T47D (cell line): ENCODE results near the gene ATP8A2.
A peak's percentile ranks its signal among the peaks of the same experiment; 100 is the strongest.

ENCODE experiments used
- DNase-seq, 2 experiments: peaks; one replicate each; pipeline versions ENCODE4 v3.0.0 to v3.0.0-alpha.2; 2011 to 2012; ENCODE audit warnings: low read depth in 1 of 2, low spot score in 1 of 2
- JUND ChIP-seq: IDR thresholded peaks from 2 replicates; pipeline ENCODE4 v1.6.1; 2012; ENCODE audit warnings: low read depth
- in situ Hi-C: cut with HindIII; loops from 2 replicates; pipeline ENCODE4 v1.10.0; 2016; ENCODE audit warnings: low sequenced_read_pairs, low pct_unique_long_range_greater_than_20kb

The ATP8A2 gene

DNA sequence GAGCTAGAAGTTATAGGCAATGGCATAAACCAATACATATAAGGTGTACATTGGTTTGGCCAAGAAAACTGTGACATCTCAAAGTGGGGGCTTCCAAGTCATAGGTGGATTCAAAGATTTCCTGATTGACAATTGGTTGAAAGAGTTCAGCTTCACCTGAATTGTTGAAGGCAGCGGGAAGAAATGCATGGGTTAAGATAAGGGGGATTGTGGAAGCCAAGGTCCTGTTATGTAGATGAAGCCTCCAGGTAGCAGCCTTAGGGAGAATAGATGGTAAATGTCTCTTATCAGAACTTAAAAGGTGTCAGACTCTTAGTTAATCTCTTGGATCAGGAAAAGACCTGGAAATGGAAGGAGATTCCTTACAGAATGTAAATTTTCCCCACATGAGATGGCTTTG lies 26.0 kb downstream of the ATP8A2 start:
- DNase-seq: no peak
- TF ChIP-seq JUND: no peak
- in situ Hi-C loops: no loop called here

DNA sequence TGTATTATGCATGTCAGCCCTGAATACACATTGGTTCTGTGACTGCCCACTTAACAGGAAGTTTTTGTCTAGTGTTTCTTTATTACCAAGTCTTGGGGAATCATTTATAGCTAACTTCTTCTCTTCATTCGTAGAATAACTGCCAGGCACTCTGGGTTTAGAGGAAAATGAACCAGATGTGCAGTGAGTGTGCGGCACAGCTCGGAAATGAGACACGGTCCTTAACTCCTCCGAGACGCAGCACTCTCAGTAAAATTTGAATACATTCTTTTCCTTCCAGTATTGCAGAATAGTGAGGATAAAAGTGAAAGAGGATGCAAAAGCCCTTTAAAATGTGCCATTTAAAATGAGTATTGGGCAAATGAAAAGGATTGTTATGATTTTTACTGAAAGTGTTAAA lies 29.2 kb downstream of the ATP8A2 start:
- no peak for DNase-seq
- in situ Hi-C loops: no loop called here
- no peak for TF ChIP-seq JUND

DNA sequence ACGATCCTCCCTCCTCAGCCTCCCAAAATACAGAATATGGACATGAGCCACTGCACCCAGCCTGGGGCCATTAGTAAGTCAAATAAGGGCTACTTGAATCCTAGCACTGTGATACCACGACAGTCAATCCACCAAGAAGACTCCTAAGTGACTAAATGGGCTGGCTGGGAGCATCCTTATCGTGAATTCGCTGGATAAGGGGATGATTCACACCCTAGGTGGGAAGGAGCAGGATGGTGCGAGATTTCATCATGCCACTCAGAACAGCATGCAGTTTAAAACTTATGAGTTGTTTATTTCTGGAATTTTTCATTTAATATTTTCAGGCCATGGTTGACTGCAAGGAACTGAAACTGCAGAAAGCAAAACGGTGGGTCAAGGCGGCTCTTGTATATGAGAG lies 30.2 kb downstream of the ATP8A2 start:
- in situ Hi-C loops: no loop called here
- DNase-seq: no peak
- no peak for TF ChIP-seq JUND

DNA sequence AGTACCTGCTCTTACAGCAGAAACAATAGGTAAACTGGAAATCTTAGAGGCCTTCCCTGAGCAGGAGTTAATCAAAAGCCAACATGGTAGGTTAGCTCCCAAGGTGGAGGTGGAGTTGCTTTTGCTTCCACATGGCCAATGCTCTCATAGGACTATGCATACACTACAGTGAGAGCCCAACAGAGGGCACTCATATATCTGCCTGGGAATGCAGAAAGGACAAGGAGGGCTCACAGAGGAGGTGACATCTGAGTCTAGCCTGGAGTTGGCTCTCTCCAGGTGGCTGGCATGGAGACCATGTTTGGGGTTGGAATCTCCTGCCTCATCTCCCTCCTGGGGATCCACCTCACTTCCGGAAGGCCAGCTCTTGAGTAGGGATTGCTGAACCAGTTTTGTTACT lies 34.6 kb downstream of the ATP8A2 start:
- TF ChIP-seq JUND: no peak
- DNase-seq: peak in 1 of 2 experiments; percentile 29
- in situ Hi-C loops: no loop called here

DNA sequence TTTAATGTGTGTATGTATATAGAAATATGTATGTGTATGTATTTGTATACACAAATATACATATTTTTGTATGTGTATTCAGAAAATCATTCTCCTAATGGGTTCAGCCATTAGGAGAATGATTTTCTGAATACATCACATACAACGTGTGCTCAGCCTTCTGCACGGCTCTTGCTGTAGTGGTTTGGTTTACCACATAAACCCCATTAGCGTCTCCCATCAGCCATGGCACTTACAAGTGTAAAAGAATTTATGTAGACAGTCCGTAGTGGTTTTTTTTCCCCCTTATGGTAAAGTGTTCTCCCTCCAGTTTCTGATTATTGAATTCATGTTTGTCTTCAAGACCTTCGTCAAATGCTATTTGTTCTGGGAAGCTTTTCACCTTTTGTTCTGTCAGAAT lies 38.2 kb downstream of the ATP8A2 start:
- in situ Hi-C loops: no loop called here
- no peak for TF ChIP-seq JUND
- no peak for DNase-seq

DNA sequence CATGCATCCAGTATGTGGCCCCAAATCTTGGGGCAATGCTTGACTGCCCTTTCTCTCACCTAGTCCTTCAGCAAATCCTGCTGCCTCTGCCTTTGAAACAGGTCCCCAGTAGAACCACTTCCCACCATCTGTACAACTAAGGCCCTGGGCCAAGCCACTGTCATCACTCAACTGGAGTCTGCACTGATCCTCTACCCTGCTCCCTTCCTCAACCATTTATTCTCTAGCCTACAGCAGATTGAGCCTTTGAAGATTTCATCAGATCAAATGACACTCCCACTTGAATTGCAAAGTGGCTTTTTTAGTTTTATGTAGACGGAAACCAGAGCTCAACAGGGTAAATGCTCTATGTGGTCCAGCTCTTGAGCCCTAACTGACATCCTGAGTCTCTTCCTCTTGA lies 43.5 kb downstream of the ATP8A2 start:
- no peak for DNase-seq
- in situ Hi-C loops: no loop called here

DNA sequence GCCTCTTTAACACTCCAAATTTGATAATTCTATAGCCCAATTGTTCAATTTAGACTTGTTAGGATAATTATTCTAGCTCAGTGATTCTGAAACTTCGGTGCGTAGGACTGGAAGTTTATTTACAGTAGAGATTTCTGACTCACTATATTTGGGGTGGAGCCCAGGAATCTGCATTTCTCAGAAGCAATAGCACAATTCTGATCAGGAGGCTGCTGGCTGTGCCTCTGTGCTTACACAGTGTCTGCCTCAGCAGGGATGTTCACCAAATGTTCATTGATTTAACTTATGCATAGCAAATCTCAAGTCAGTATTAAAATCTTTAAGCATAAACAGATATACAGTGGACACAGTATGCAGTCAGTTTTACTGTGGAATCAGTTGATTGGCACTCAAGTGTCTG lies 45.8 kb downstream of the ATP8A2 start:
- DNase-seq: no peak
- in situ Hi-C loops: no loop called here
- TF ChIP-seq JUND: no peak

More for the DNA sequence above, 43.5 kb downstream of the ATP8A2 start:
- no peak for TF ChIP-seq JUND

DNA sequence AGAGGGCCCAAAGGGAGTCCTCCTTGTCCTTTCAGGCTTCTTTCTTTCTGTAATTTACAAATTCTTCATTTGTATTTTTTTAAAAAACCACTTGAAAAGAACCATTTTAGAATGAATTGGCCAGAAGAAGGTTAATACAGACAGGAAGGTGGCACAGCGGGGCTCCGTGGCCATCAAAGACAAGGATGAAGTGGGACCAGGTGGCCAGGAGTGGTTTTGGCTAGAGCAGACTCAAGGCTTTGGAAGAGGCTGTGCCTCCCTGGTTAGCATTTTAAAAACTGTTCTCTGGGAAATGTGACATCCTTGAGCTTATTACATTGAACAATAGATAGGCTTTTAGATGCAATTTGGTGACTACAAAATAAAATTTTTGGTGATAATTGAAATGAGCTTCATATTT lies 48.4 kb downstream of the ATP8A2 start:
- DNase-seq: no peak
- in situ Hi-C loops: no loop called here

DNA sequence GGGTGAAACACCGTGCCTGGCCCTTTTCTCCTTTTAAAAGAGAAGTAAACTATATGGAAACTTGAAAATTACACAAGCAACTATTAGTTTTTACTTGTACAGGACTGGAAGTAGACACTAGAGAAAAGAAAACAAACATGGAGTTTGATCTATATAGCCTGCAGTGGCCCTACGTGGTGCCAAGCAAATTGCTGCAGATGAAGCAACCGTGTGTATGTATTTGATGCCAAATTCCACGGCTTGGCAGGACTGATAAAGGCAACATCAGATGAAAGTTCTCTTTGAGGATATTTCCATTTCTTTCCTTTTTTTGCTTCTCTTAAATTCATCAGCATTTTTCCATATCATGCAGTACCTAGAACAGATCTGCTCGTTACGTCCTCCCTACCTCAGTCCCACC lies 49.8 kb downstream of the ATP8A2 start:
- no peak for DNase-seq
- TF ChIP-seq JUND: no peak
- in situ Hi-C loops: no loop called here

More for the DNA sequence above, 48.4 kb downstream of the ATP8A2 start:
- no peak for TF ChIP-seq JUND

DNA sequence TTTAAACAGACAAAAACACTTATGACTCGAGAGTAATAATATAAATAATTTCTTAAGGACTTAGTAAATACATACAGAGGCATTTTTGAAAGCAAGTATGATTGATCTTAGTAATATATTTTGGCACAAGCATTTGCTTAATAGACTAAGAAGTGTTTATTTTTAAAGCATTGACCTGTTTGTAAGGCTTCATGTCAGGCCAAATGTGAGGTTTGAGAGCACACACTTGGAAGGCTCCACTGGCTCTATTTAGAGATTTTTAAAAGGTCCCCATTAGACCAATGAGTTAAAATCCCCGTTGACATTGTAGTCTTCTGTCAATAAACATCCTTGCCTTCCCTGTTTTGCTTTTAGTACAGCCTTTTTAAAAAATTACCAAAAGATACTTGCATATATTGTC lies 50.4 kb downstream of the ATP8A2 start:
- in situ Hi-C loops: no loop called here
- no peak for DNase-seq
- TF ChIP-seq JUND: no peak

DNA sequence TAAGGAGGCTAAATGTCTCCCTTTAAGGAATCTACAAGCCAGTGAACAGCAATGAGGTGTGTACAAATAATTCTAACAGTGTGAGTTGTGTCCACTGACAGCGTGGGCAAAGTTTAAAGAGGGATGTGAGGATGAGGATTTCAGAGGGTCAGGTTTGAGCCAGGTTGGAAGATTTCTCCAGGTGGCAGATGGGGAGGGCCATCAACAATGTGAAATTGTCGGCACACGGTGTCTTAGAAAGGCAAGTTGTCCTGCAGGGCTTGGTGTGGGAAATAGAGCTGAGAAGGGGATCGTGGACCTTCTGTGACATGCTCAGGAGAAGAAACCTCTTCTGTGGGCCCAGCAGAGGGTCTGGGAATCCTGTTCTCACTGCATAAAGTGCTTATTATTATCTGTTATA lies 52.1 kb downstream of the ATP8A2 start:
- no peak for DNase-seq
- TF ChIP-seq JUND: no peak
- in situ Hi-C loops: no loop called here

DNA sequence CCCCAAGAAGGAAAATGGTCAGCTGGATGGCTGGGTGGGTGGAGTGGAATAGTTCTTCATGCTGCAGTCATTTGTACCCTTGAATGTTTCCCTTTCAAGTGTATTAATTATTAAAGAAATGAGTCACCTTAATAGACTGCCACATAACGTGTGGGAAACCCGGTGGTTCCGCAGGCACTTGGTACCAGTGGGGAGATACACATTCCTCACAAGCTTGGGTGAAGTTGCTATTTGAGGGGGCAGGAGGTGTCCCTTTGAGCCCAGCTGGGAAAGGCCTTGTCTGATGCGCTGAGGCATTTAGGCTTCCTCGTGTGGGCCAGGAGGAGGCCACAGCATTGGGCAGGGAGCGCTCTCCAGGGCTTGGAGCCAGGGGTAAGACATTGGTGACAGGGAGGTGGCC lies 57.7 kb downstream of the ATP8A2 start:
- in situ Hi-C loops: no loop called here
- no peak for TF ChIP-seq JUND
- no peak for DNase-seq

DNA sequence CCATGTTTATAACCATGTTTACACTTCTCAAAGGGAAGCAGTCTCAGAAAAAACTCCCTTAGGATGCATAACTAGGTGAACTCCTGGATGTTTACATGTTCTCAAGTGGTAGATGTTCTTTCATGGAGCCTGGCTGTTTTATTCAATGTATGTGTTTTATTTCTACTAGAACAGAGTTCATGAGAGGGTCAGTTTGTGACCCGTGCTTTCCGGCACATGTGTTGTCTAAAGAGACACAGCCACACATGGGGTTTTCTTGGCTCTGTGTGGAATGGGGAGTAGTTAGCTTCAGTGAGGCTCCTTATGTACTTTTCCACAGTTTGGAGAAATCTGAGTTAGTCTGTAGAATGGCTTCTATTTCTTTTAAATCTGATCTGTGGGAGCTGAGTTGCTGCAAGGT lies 60.9 kb downstream of the ATP8A2 start:
- in situ Hi-C loops: no loop called here
- no peak for DNase-seq
- no peak for TF ChIP-seq JUND

DNA sequence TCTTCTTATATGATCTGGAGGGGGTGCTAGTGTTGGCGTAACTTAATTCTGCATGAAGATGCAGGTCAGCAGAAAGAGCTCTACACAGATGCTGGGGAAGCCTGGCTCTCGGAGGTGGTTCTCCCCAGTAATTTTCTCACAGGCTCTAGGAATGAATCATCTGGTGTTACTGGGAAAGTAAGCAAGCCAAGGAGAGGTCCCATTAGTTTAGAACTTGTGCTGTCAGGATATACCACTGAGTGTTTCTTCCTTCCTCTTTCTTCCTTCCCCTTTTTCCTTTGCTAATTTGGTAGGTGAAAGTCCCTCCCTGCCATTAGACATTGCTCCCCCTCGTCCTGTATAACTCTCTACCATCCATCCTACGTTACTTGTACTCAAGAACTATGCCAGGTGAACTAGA lies 68.3 kb downstream of the ATP8A2 start:
- DNase-seq: no peak
- in situ Hi-C loops: no loop called here
- no peak for TF ChIP-seq JUND
